HUES48 (cell line): Measurements from ENCODE around the gene GNA12.
A peak's percentile ranks its signal among the peaks of the same experiment; 100 is the strongest.
"Not testable (repeated sequence)": the region's sequence is repeated elsewhere in the genome, so short reads cannot be mapped to it uniquely, and the experiment has no call there.

Source experiments
- H3K27ac ChIP-seq: one replicate; pipeline ENCODE4 v1.7.0; 2013; ENCODE audit warnings: low read depth, low read length, inconsistent platforms
- H3K27me3 ChIP-seq: 2 replicates; pipeline ENCODE4 v1.6.1; 2013; ENCODE audit warnings: mild to moderate bottlenecking, low read length; ENCODE audit not compliant: control insufficient read depth, insufficient read depth
- H3K36me3 ChIP-seq: 2 replicates; pipeline ENCODE4 v1.6.1; 2013; ENCODE audit warnings: low read length; ENCODE audit not compliant: control insufficient read depth, insufficient read depth
- H3K4me1 ChIP-seq: 2 replicates; pipeline ENCODE4 v1.6.1; 2013; ENCODE audit warnings: mild to moderate bottlenecking, low read length; ENCODE audit not compliant: control insufficient read depth, insufficient read depth
- H3K4me3 ChIP-seq: 2 replicates; pipeline ENCODE4 v1.5.1; 2013; ENCODE audit warnings: mild to moderate bottlenecking, low read depth, low read length
- H3K9ac ChIP-seq: 2 replicates; pipeline ENCODE4 v1.6.1; 2013; ENCODE audit warnings: mild to moderate bottlenecking, low read depth, low read length, moderate library complexity
- H3K9me3 ChIP-seq: 2 replicates; pipeline ENCODE4 v1.6.1; 2013; ENCODE audit warnings: low read length; ENCODE audit not compliant: control insufficient read depth, insufficient read depth

The GNA12 gene

GRCh38 chr7:2692543-2692942 lies 151.6 kb downstream of the GNA12 start:
- H3K27ac ChIP-seq = no peak overlapping the region
- H3K27me3 ChIP-seq = peaks cover 26% of the 10 kb centered on the region
- H3K9me3 ChIP-seq = no peaks in the 10 kb centered on the region
- no peak overlapping the region for H3K4me3 ChIP-seq
- no peak overlapping the region for H3K9ac ChIP-seq
- no peaks in the 10 kb centered on the region for H3K4me1 ChIP-seq
- no peaks in the 10 kb centered on the region for H3K36me3 ChIP-seq

GRCh38 chr7:2691932-2692439 lies 152.1 kb downstream of the GNA12 start:
- not testable (repeated sequence) for H3K36me3 ChIP-seq, H3K27ac ChIP-seq, H3K9ac ChIP-seq, H3K4me3 ChIP-seq, H3K9me3 ChIP-seq, H3K4me1 ChIP-seq
- H3K27me3 ChIP-seq = peaks cover 31% of the 10 kb centered on the region

DNA sequence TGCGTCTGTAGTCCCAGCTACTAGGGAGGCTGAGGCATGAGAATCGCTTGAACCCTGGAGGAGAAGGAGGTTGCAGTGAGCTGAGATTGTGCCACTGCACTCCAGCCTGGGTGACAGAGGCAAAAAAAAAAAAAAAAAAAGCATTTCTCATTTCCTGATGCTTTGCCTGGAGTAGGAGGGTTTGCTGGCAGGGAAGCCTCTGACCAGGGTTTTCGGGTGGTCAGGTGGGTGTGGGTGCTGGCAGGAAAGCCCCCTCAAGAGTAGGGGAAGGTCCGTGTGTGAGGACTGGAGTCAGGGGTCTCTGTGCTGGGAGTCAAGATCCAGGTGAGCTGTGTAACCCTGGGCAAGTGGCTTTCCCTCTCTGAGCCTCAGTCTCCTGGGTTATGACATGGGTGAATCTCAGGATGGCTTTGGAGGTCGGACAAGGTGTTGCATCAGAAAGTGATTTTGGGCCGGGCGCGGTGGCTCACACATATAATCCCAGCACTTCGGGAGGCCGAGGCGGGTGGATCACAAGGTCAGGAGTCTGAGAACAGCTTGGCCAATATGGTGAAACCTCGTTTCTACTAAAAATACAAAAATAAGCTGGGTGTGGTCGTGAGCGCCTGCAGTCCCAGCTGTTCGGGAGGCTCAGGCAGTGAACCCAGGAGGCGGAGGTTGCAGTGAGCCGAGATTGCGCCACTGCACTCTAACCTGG lies 152.9 kb downstream of the GNA12 start:
- H3K9ac ChIP-seq = no peak overlapping the region
- no peaks in the 10 kb centered on the region for H3K4me1 ChIP-seq
- peaks cover 32% of the 10 kb centered on the region for H3K27me3 ChIP-seq
- no peaks in the 10 kb centered on the region for H3K9me3 ChIP-seq
- no peak overlapping the region for H3K4me3 ChIP-seq
- H3K36me3 ChIP-seq = no peaks in the 10 kb centered on the region
- H3K27ac ChIP-seq = no peak overlapping the region

- Histone ChIP-seq H3K27me3 (peaks cover 32% of the 10 kb centered on the region), H3K9me3 (no peaks in the 10 kb centered on the region), H3K4me3 (no peak overlapping the region), H3K9ac (no peak overlapping the region), H3K36me3 (no peaks in the 10 kb centered on the region), H3K27ac (no peak overlapping the region), H3K4me1 (no peaks in the 10 kb centered on the region)
These were observed 154.0 kb downstream of the GNA12 start for GRCh38 chr7:2689951-2690705.

- Histone ChIP-seq H3K9me3 (no peaks in the 10 kb centered on the region), H3K27me3 (peaks cover 32% of the 10 kb centered on the region), H3K4me3 (no peak overlapping the region), H3K4me1 (no peaks in the 10 kb centered on the region), H3K9ac (no peak overlapping the region), H3K36me3 (no peaks in the 10 kb centered on the region), H3K27ac (no peak overlapping the region)
These were observed 154.7 kb downstream of the GNA12 start for GRCh38 chr7:2689343-2689847.

- Histone ChIP-seq H3K27me3 (peaks cover 32% of the 10 kb centered on the region), H3K9ac (no peak overlapping the region)
These were observed 155.4 kb downstream of the GNA12 start for GRCh38 chr7:2688409-2689342.

GRCh38 chr7:2687881-2688318 lies 156.2 kb downstream of the GNA12 start, which contains the start of gene AMZ1:
TSS of gene AMZ1 (plus strand) at chr7:2688202. CDS start at chr7:2700452, 12,250 bp downstream.
- Histone ChIP-seq H3K36me3 (no peaks in the 10 kb centered on the region), H3K27ac (no peak within 1 kb of the TSS), H3K27me3 (peaks cover 32% of the 10 kb centered on the region), H3K4me1 (no peaks in the 10 kb centered on the region), H3K9ac (no peak within 1 kb of the TSS), H3K4me3 (peak within 1 kb of the TSS; percentile 33; the same call in 1 of the 2 replicates), H3K9me3 (no peaks in the 10 kb centered on the region)

More at GRCh38 chr7:2688409-2689342, 155.4 kb downstream of the GNA12 start:
- Histone ChIP-seq H3K4me1 (no peaks in the 10 kb centered on the region), H3K9me3 (no peaks in the 10 kb centered on the region), H3K4me3 (peak overlapping the region; percentile 33; the same call in 1 of the 2 replicates), H3K27ac (no peak overlapping the region), H3K36me3 (no peaks in the 10 kb centered on the region)

DNA sequence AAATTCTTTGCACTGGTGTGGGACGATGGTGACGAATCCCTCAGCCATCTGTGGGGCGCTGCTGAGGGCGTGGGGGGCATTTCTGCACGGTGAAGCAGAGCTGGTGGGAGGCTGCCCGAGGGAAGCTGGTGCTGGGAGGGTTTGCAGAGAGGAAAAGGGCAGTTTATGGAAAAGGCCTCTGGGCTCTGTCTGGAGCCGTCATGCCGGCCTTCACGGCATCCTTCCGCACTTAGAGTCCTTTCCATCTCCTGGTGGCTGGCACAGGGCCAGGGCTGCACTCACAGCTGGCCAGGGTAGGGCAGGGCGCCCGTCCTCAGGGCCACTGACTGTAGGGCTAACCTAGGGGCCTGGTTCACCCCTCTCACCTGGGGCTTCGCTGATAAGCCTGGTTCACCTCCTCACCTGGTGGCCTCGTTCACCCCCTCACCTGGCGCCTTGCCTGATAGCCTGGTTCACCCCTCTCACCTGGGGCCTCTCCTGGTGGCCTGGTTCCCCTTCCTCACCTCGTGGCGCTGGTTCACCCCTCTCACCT lies 156.7 kb downstream of the GNA12 start:
- H3K9ac ChIP-seq = no peak overlapping the region

GRCh38 chr7:2686101-2686500 lies 158.0 kb downstream of the GNA12 start:
- no peak overlapping the region for H3K9ac ChIP-seq
- H3K27ac ChIP-seq = no peak overlapping the region
- no peak overlapping the region for H3K4me3 ChIP-seq
- H3K9me3 ChIP-seq = no peaks in the 10 kb centered on the region
- H3K36me3 ChIP-seq = no peaks in the 10 kb centered on the region
- H3K4me1 ChIP-seq = no peaks in the 10 kb centered on the region
- H3K27me3 ChIP-seq = peaks cover 32% of the 10 kb centered on the region

More for the DNA sequence above, 156.7 kb downstream of the GNA12 start:
- Histone ChIP-seq H3K4me1 (no peaks in the 10 kb centered on the region), H3K36me3 (no peaks in the 10 kb centered on the region), H3K27ac (no peak overlapping the region), H3K9me3 (no peaks in the 10 kb centered on the region), H3K27me3 (peaks cover 32% of the 10 kb centered on the region), H3K4me3 (peak overlapping the region; percentile 33; the same call in 1 of the 2 replicates)

DNA sequence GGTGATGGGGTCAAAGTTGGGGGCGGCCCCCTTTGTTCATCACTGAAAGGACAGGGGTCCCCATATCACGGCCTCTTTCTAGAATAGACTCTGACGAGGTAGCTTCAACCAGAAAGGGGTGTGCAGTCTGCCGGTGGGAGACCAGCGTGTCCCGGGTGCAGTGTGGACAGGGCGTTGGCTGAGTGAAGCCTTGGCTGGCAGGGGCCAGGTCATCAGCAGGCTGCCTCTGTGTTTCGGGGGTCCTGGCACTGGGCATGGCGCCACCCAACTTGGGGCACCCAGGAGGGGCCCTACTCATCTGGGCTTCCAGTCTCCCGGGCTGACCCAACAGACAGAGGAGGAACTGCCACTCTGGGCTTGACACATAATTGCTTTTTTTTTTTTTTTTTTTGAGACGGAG lies 159.6 kb downstream of the GNA12 start:
- H3K4me3 ChIP-seq = no peak overlapping the region
- no peak overlapping the region for H3K9ac ChIP-seq
- peaks cover 26% of the 10 kb centered on the region for H3K27me3 ChIP-seq
- H3K4me1 ChIP-seq = no peaks in the 10 kb centered on the region
- H3K27ac ChIP-seq = no peak overlapping the region
- H3K36me3 ChIP-seq = no peaks in the 10 kb centered on the region
- H3K9me3 ChIP-seq = no peaks in the 10 kb centered on the region
